Measurements from ENCODE around the gene SPOCD1.
"Not testable (repeated sequence)": the region's sequence is repeated elsewhere in the genome, so short reads cannot be mapped to it uniquely, and the experiment has no call there.

The SPOCD1 gene

DNA sequence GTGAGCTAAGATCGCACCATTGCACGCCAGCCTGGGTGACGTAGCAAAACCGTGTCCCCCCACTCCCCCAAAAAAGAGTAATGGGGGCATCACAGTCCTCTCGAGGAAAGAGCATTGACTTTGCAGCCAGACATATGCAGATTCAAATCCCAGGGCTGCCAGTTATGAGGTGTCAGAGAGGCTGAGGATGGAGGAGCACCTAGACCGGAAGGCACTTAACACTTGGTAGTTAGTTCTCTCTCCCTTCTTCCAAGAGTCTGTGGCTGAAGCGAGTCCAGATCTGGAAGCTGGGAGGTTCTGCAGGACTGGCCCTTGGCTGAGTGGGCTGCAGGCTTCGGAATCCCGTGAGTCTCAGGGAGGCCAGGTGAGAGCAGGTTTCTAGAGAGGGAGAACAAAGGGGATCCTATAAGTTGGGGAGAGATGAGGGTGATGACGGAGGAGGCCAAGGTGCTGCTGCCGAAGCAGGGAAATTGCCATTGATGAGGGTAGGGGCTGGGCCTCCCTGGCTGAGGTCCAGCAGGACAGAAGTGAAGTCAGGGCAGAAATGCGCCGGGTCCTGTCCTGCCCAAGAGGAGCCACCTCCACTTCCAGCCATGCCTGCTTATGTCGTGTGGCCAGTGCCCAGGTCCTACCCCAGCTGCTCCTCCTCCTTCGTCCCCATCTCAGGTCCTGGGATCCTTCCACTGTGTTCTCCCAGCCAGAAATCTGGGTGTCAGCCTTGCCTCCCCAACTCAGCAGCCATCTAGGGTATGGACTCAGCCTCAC lies 13.3 kb upstream of the SPOCD1 start:
- no peak for DNase-seq (ENCODE audit: low read depth)

DNA sequence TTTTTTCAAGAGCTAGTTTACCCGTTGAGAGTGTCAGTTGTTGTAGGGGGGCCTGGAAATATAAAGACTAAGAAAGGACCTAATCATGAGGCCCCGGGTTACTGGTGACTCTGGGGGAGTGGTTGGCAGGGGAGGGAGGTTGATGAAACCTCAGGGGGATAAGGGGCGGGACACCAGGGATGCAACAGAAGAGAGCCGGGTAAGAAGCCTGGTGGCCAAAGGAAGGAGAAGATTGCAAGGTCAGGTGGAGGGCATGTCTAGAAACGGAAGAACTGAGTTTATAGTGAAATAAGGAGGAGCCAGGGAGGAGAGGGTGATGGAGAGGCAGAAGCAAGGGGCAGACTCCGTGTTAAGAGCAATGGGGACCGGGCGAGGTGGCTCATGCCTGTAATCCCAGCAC lies 12.5 kb upstream of the SPOCD1 start:
- no peak for DNase-seq (ENCODE audit: low read depth)

DNA sequence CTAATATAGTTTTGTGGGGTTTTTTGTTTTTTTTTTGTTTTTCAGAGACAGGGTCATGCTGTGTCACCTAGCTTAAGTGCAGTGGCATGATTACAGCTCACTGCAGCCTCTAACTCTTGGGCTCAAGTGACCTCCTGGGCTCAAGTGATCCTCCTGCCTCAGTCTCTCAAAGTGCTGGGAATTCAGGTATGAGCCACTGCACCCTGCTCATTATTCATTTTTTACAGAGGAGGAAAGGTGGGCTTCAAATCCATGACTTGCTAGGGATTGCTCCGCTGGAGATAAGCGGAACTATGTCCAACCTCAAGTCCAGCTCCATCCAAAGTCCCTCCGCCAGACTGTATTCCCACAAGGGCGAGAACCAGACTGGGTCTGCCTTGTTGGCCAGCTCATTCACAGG lies 8.0 kb upstream of the SPOCD1 start:
- no peak for DNase-seq (ENCODE audit: low read depth)

DNA sequence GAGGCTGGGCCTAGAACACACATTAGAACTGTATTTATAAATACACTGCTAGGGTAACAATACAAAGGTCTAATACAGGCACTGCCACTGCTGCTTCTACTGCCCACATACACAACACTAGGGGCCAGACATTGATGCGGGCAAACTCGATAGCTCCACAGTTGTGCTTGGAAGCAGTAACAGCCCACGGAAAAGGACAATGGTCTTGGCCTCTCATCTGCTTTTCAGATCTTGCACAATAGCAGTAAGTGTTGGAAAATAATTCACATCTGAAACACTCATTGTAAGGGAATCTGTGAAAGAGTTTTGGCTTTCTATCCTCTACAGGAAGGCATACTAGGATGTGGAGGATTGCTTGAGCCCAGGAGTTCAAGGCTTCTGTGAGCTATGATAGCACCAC lies 6.9 kb upstream of the SPOCD1 start:
- no peak for DNase-seq (ENCODE audit: low read depth)

DNA sequence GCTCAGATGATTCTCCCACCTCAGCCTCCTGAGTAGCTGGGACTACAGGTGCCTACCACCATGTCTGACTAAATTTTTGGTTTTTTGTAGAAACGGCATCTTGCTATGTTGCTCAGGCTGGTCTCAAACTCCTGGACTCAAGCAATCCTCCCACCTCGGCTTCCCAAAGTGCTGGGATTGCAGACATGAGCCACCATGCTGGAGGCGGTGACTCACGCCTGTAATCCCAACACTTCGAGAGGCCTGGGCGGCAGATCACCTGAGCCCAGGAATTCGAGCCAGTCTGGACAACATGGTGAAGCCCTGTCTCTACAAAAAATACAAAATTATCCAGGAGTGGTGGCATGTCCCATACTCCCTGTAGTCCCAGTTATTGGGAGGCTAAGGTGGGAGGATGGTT lies 4.4 kb upstream of the SPOCD1 start:
- DNase-seq (ENCODE audit: low read depth), result not testable (repeated sequence)

DNA sequence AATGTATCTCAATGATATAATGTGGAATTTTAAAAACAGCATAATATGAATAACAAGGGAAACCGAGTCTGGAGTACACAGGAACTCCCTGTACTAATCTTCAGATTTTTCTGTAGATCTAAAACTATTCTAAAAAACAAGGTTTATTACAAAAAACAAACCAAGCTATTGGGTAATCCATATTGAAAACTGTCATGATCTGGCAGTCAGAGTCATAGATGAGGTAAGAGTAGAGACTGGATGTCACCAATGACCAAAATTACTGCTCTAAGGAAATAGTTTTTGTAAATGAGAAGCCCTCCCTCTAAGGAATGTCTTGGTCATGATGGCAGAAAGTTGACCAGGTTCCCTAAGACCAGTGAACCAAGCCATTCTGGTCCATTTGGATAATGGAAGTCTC lies 2.4 kb upstream of the SPOCD1 start:
- DNase-seq (ENCODE audit: low read depth), result no peak

DNA sequence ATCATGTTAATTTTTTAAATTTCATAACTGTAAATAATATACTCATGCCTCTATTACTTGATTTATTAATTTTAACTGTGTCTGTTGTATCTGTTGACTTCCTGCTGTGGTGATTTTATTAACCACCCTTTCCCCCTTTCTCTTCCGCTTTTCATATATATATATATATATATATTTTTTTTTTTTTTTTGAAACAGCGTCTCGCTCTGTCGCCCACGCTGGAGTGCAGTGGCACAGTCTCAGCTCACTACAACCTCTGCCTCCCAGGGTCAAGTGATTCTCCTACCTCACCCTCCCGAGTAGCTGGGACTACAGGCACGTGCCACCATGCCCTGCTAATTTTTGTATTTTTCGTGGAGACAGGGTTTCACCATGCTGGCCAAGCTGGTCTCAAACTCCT lies 1.1 kb upstream of the SPOCD1 start:
- DNase-seq (ENCODE audit: low read depth), result not testable (repeated sequence)

DNA sequence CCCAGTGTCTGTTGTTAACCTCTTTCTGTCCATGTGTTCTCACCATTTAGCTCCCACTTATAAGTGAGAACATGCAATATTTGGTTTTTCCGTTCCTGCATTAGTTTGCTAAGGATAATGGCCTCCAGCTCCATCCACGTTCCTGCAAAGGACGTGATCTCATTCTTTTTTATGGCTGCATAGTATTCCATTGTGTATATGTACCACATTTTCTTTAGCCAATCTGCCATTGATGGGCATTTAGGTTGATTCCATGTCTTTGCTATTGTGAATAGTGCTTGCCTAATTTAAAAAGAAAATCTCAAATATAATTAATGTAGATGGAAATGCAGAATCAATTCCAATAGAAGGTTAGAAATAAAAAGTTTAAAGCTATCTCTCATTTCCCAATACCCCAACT lies 679 bp upstream of the SPOCD1 start:
- not testable (repeated sequence) for DNase-seq (ENCODE audit: low read depth)

DNA sequence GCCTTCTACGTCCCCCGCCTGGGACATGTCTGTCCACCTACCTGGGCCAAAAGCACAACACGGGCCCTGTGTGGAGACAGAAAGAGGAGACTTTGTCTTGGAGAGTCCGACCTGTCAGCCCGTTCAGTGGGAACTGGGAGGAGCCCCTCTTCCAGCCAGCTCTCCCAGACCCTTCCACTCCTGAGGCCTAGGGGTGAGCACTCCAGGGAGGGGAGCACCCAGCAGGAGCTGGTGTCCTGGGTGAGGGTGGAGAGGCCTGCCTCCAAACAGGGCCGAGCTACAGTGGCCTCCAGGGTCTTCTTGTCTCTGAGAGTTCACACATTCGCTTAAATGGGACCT lies 546 bp downstream of the SPOCD1 start:
- DNase-seq (ENCODE audit: low read depth), result no peak

DNA sequence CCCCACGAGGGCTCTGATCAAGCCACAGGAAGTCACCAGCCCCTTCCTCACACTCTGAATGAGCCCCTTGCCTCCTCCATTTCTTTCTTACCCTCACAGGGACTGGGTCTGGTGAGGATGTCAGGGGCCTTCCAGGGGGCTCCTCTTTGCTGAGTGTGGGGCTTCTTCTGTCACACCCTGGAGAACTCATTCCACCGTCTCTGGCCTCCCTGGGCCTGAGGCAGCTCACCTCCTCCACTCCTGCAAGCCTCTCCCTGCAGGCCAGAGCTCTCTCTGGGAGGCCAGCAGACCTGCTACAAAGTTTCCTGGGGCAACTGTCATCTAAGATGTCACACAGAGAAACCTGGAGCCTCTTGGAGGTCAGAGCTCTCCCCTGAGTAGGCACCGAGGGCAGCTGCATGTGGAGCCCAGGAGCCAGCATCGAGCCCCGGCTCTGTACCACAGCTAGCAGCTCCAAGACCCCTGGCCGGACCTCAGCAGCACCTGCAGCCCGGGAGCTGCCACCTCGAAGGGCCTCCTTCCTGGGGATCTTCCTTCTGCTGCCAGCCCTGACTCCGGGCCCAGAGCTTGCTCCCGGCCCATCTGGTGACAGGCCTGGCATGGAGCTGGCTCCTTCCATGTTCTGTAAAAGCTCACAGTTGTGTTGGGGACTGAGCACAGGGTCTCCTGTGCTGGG lies 1.1 kb downstream of the SPOCD1 start:
- no peak for DNase-seq (ENCODE audit: low read depth)

DNA sequence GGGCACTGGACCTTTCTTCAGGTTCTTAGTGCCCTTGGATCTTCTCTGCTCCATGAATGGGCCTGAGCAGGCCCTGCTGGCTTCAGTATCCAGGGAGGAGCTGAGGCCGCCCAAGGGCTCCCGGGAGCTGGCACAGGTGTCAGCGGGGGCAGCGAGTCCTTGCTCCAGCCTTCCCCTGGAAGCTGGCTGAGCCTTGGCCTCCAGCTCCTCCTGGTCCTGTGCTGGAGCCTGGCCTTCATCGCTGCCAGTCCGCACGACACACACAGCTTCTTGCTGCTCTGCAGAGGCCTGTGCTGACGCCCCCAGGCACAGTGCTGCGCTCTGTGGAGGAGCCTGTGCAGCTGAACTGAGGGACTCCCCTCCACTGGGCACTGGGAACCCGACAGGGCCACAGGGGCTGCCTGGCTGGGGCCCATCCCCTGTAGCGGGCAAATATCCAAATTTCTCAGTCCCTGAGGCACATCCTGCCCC lies 1.7 kb downstream of the SPOCD1 start:
- no peak for DNase-seq (ENCODE audit: low read depth)

DNA sequence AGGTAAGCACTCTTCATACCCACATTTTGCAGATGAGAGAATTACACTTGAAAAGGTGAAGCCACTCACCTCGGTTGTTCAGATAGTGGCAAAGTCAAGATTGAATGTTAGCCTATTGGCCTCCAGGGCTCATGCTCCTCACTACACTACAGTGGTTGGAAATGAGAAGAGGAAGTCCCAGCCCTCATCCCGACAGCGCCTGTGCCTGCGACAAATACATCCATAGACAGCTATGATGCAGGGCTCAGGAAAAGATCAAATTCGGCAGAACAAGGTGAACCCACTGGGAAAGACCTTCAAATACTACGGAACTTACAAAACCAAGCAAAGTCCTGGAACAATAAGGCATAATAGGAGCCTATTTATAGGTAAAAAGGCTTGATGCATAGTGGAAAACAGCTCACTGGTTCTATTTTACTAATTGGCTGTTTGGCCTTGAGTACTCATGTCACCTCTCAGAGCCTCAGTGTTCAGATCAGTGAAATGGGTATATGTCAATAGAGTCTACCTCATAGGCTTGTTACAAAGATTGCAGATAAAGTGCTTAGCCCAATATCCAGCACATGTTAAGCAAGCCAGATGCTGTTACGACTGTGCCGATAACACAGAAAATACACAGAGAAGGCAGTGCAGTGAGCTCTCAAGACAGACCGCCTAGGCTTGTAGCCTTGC lies 3.5 kb downstream of the SPOCD1 start:
- no peak for DNase-seq (ENCODE audit: low read depth)

DNA sequence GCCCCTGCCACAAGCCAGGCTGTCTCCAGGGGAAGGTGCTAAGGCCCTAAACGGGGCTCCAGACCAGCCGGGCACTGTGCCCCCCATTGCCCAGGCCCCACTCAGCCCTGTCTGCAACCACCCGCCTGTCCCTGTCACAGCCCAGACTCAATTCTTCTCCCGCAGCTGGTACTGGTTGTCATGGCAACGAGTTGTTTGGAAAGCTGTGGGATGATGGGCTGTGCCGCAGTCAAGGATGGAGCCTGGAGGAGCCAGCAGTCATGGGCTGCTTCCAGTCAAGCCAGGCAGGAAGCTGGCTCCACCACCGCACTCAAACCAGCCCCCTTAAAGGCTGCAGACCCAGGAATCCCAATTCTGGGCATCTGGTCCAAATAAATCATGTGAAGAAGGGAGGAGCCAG lies 4.2 kb downstream of the SPOCD1 start:
- DNase-seq (ENCODE audit: low read depth), result no peak

DNA sequence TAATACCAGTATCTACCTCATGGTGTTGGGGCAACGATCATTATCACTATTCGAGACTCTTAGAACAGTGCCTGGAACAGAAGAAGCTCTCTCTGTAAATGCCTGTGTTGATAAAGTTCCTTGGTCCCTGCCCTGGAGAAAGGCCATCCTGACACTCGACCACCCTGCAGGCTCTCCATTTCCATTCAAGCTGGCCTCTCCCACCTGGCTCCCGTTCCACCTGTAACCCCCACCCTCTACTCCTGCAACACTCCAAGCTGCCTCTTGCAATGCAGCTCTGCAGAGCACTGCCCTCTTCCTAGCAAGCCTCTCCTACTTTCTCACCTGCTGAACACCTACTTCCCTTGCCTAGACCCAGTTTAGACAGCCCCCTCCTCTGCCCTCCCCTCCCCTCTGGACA lies 6.1 kb downstream of the SPOCD1 start:
- no peak for DNase-seq (ENCODE audit: low read depth)

DNA sequence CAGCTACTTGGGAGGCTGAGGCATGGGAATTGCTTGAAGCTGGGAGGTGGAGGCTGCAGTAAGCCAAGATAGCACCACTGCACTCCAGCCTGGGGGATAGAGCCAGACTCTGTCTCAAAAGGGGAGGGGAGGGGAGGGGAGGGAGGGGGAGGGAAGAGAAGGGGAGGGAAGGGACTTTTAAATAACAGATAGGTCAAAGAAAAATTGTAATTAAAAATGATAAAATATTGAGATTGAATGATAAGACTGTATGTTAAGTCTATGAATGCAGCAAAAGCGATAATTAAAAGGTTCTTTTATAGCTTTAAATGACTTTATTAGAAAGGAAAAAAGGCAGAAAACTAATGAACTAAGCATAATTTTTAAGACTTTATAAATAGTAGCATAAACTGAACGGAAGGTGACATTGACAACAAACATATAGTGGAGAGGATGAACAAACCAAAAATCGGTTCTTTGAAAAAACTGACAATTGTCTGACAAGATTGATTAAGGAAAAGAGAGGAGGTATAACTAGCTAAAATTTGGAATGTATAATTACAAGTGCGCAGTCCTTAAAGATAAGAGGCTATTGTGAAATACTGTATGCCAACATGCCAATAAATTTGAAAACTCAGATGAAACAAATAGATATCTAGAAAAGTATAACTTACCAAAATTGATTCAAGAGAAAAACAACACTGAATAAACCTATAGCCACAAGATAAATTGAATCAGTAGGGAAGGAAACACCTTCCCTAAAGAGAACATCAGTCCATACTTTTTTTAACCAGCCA lies 8.4 kb downstream of the SPOCD1 start:
- DNase-seq (ENCODE audit: low read depth), result no peak

DNA sequence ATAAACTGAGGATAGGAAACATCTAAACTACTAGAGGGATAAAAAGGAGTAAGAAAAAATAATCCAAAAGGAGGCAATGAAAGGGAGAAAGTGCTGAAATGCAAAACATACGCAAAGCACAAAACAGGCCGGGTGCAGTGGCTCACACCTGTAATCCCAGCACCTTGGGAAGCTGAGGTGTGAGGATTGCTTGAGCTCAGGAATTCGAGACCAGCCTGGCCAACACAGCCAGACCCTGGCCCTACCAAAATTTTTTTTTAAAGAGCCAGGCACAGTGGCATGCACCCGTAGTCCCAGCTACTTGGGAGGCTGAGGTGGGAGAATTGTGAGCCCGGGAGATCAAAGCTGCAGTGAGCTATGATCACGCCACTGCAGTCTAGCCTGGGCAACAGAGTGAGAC lies 10.5 kb downstream of the SPOCD1 start:
- DNase-seq (ENCODE audit: low read depth), result no peak

DNA sequence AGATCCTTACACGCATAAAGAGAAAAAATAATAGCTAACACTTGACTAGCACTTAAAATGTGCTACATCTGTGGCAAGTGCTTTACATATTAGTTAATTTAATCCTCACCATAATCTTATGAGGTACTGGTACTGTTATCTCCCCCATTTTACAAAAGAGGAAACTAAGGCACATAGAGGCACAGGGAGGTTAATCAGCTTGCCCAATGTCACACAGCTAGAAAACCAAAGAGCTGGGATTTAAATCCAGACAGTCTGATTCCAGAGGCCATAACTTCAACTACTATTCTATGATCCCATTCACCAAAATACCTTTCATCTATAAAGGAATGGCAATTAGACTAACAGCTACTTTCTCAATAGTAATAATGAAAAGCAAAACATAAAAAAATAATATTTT lies 11.7 kb downstream of the SPOCD1 start:
- DNase-seq (ENCODE audit: low read depth), result no peak

DNA sequence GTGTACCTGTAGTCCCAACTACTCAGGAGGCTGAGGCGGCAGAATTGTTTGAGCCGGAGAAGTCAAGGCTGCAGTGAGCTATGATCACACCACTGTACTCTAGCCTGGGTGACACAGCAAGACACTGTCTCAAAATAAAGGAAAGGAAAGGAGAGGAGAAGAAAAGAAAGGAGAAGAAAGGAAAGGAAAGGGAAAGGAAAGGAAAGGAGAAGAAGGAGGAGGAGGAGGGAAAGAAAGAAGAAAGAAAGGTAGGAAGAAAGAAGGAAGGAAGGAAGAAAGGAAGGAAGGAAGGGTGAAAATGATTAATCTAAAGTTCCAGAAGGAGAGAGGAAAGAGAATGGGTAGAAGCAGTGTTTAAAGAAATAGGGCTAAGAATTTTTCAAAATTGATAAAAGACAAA lies 12.2 kb downstream of the SPOCD1 start:
- DNase-seq (ENCODE audit: low read depth), result no peak

DNA sequence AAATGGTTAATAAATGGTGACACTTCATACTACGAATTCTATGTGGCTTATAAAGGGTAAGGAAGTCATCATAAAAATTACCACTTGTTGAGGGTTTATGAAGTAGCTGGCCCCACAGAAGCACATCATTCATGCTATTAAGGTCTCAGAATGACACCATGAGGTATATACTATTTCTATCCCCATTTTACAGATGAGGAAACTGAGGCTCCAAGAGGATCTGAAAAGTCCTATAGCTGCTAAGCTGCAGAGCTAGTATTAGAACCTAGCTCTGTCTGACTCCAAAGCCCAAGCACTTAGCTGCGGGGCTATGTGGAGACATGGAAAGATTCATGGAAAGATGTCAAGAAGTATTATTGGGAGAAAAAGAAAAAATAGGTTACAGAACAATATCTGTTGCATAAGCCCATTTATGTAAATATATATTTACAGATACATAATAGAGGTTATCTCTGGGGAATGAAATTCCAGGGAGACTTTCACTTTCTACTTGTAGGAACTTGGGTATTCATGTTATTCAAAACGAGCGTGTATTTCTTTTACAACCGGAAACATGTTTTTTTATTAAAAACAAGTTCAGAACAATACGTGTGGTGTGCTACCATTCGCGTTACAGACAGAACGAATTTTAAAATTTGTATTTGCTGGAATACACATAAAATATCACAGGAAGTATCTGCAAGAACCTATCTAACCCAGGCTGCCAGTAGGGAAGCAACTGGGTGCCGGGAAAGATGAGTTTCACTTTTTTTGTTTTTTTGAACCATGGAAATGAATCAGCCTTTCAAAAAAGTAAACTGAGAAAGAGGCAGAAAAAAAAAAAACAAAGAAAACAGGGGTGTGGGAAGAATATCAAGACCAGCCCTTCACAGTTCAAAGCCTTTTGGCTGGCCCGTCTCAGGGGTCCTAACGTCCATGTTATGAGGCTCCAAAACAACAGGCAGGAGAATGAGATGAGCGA lies 13.4 kb downstream of the SPOCD1 start:
- no peak for DNase-seq (ENCODE audit: low read depth)

DNA sequence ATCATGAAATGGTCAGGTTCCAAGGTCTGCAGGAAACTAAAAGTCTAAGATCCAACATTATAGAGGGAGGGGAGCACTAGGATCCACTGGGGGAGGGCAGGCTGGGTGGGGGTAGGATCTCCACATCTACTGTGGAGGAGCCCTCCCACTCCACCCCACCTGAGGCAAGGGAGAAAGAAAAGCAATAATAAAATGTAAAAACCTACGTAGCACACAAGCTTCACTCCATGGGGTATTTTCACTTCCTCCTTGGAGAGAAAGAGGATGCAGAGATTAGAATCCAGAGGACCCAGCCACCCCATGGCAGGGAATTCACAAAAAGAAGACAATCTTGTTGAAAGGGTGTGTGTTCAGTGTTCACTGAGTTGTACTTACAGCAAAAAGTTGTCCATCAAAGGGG lies 14.4 kb downstream of the SPOCD1 start:
- no peak for DNase-seq (ENCODE audit: low read depth)

DNA sequence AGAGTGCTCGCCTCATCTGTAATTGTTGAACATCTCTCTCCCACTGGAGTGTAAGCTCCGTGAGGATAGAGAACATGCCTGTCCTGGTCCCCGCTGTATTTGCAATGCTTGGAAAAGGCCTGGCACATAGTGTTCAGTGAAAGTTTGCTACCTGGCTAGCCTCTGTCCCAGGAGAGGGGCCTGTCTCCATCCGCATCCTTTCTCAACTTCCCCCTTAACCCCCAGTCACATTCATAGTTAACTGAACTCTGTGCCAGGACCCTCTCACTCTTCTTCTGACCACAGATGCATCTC lies 15.2 kb downstream of the SPOCD1 start:
- DNase-seq (ENCODE audit: low read depth), result no peak
